K562 (cell line): Measurements from ENCODE around the gene HPF1. TPM values are rescaled to one million over a fixed set of nuclear protein-coding genes. Genes with fewer than 3 reads are reported as not detected.

Source experiments
- ATAC-seq: fragments of 200-7000 bp; cut with Tn5 transposase; 3 replicates; pipeline ENCODE4 v1.9.1; 2020; ENCODE audit warnings: moderate library complexity
- BruUV-seq: library from RNA; stranded (reverse); fragments of 400-500 nt; replicated peaks from 2 replicates; lab custom pipeline; 2021; lab: Mats Ljungman, UMichigan
- CTCF ChIA-PET: fragments of 300-600 bp; formaldehyde crosslinking; extraction: SDS; loops from one replicate; lab custom pipeline; 2021; ENCODE audit warnings: low intra/inter-chr PET ratio; lab: Yijun Ruan, JAX
- POLR2A ChIA-PET: fragments of 300-600, 350-650 bp; sonication (Branson Sonifier 250); formaldehyde crosslinking; extraction: SDS; loops from one replicate; lab custom pipeline; 2021; ENCODE audit warnings: antibody characterized with exemption, inconsistent platforms; lab: Yijun Ruan, JAX
- DNase-seq, 4 experiments: peaks; one replicate each; pipeline versions ENCODE4 v3.0.0 to v3.0.0-alpha.2; 2011 to 2018; ENCODE audit warnings: low spot score in 3 of 4, mixed read lengths in 3 of 4; ENCODE audit errors: extremely low read depth in 1 of 4
- FAIRE-seq: peaks from 2 replicates; lab custom pipeline; 2011; peaks lifted over from hg19 to GRCh38; lab: Jason Lieb, UNC
- H2AFZ ChIP-seq: 2 replicates; pipeline ENCODE4 v1.6.0; 2011; ENCODE audit warnings: low read depth, low read length, control low read depth, inconsistent platforms
- H3K27ac ChIP-seq: fragments of 200-600 bp; 3 replicates; pipeline ENCODE4 v1.8.0; 2011; ENCODE audit warnings: low read depth, mild to moderate bottlenecking, control low read depth, inconsistent platforms, low read length, moderate library complexity, mixed read lengths; ENCODE audit errors: extremely low read depth
- H3K27me3 ChIP-seq, 2 experiments: fragments of 300-600 bp in 1 of 2; 2 replicates in 1 of 2; 3 replicates in 1 of 2; pipeline versions ENCODE4 v1.6.0 to v1.8.0; 2011; ENCODE audit warnings: inconsistent platforms in 2 of 2, low read length in 2 of 2, mild to moderate bottlenecking in 1 of 2, mixed read lengths in 1 of 2, moderate library complexity in 1 of 2; ENCODE audit not compliant: control insufficient read depth in 2 of 2, insufficient read depth in 2 of 2
- H3K36me3 ChIP-seq: fragments of 300-600 bp; 3 replicates; pipeline ENCODE4 v1.8.0; 2011; ENCODE audit warnings: mild to moderate bottlenecking, low read length, inconsistent platforms; ENCODE audit not compliant: control insufficient read depth, insufficient read depth
- H3K4me1 ChIP-seq, 2 experiments: fragments of 200-600 bp in 1 of 2; replicated peaks in 1 of 2; 2 replicates in 1 of 2; 3 replicates in 1 of 2; pipeline versions ENCODE4 v1.5.1 to v1.8.0; 2011; ENCODE audit warnings: inconsistent platforms in 2 of 2, low read length in 2 of 2, mild to moderate bottlenecking in 1 of 2, mixed read lengths in 1 of 2, moderate library complexity in 1 of 2; ENCODE audit not compliant: control insufficient read depth in 2 of 2, insufficient read depth in 2 of 2
- H3K4me2 ChIP-seq: 2 replicates; pipeline ENCODE4 v1.6.1; 2011; ENCODE audit warnings: low read length, control low read depth, inconsistent platforms, mixed read lengths; ENCODE audit not compliant: insufficient read depth
- H3K4me3 ChIP-seq: fragments of 200-600 bp; sonication (generic), shearing (Covaris generic); 2 replicates; pipeline ENCODE4 v1.5.1; 2016; ENCODE audit warnings: control low read depth, inconsistent platforms
- H3K79me2 ChIP-seq: fragments of 200-600 bp; 3 replicates; pipeline ENCODE4 v1.8.0; 2011; ENCODE audit warnings: low read length, inconsistent platforms; ENCODE audit not compliant: control insufficient read depth, insufficient read depth
- H3K9ac ChIP-seq, 2 experiments: 2 replicates each; pipeline versions ENCODE4 v1.6.0 to v1.6.1; 2011; ENCODE audit warnings: low read depth in 2 of 2, low read length in 2 of 2, control low read depth in 1 of 2, inconsistent platforms in 1 of 2, mild to moderate bottlenecking in 1 of 2, mixed read lengths in 1 of 2; ENCODE audit not compliant: insufficient read depth in 1 of 2
- H3K9me1 ChIP-seq: one replicate; pipeline ENCODE4 v1.6.0; 2011; ENCODE audit warnings: inconsistent platforms, mild to moderate bottlenecking, low read length, moderate library complexity; ENCODE audit not compliant: control insufficient read depth, insufficient read depth
- H3K9me3 ChIP-seq: replicated peaks from 2 replicates; pipeline ENCODE4 v1.5.1; 2011; ENCODE audit warnings: low read depth, low read length, inconsistent platforms; ENCODE audit not compliant: control insufficient read depth, insufficient read depth
- H4K20me1 ChIP-seq: replicated peaks from 2 replicates; pipeline ENCODE4 v1.6.1; 2011; ENCODE audit warnings: low read length, inconsistent platforms, mixed read lengths; ENCODE audit not compliant: control insufficient read depth, insufficient read depth
- EHMT2 ChIP-seq: fragments of 450-650 bp; IDR thresholded peaks from 2 replicates; pipeline ENCODE4 v1.6.1; 2018; ENCODE audit warnings: antibody characterized with exemption
- FOXA1 ChIP-seq: fragments of 450-650 bp; IDR thresholded peaks from 2 replicates; pipeline ENCODE4 v1.6.1; 2016; ENCODE audit warnings: mild to moderate bottlenecking, borderline replicate concordance
- HDAC2 ChIP-seq: fragments of 450-650 bp; IDR thresholded peaks from 2 replicates; pipeline ENCODE4 v1.6.1; 2016; ENCODE audit warnings: mild to moderate bottlenecking
- SIX5 ChIP-seq, 2 experiments: IDR thresholded peaks; 2 replicates each; pipeline ENCODE4 v1.6.1; 2011; ENCODE audit warnings: low read length in 2 of 2, borderline replicate concordance in 1 of 2, low read depth in 1 of 2, mild to moderate bottlenecking in 1 of 2, moderate library complexity in 1 of 2; ENCODE audit not compliant: insufficient read depth in 1 of 2
- TEAD2 ChIP-seq: fragments of 450-650 bp; IDR thresholded peaks from 2 replicates; pipeline ENCODE4 v1.6.1; 2016; ENCODE audit warnings: missing genetic modification characterization, control low read depth, missing compliant biosample characterization
- ZNF212 ChIP-seq: fragments of 450-650 bp; formaldehyde crosslinking; IDR thresholded peaks from 2 replicates; pipeline ENCODE4 v1.4.0; 2020; ENCODE audit warnings: mild to moderate bottlenecking
- ZNF584 ChIP-seq: fragments of 200-800 bp; sonication (Bioruptor generic); IDR thresholded peaks from 2 replicates; pipeline ENCODE4 v1.6.1; 2016; ENCODE audit warnings: low read depth, mild to moderate bottlenecking, missing genetic modification characterization, missing compliant biosample characterization
- WGBS: fragments of 100-300 bp; shearing (Covaris generic); methylation state at CpG from one replicate; pipeline ENCODE4 v1.1.6; 2016; ENCODE audit warnings: low coverage, mixed read lengths; ENCODE audit not compliant: insufficient coverage; ENCODE audit errors: missing lambda C conversion rate; 5-methylcytosine and 5-hydroxymethylcytosine counted together
- in situ Hi-C: fragments of 300-500 bp; cut with MboI; formaldehyde crosslinking; loops from 4 replicates; pipeline ENCODE4 v1.15.0; 2018; ENCODE audit warnings: inconsistent platforms, mixed read lengths
- intact Hi-C: fragments of 100-400 bp; cut with micrococcal nuclease; formaldehyde crosslinking; loops from 2 replicates; pipeline ENCODE4 v1.14.2; 2022
- polyA plus RNA-seq, 8 experiments: library from polyadenylated mRNA; depleted of rRNA in 4 of 8; stranded (reverse) in 5 of 8; unstranded in 3 of 8; fragments of >200 nt; fragmentation: Nextera tagmentation in 2 of 8; fragmentation: Illumina TruSeq in 1 of 8; extraction: Ambion mirVana in 2 of 8; extraction: Trizol in 1 of 8; gene quantifications; 2 replicates each; pipeline versions ENCODE4 v1.2.1 to v1.2.3, GENCODE V29; 2011 to 2014; ENCODE audit warnings: inconsistent platforms in 1 of 8, missing spikeins in 1 of 8
- total RNA-seq, 7 experiments: library from RNA; depleted of rRNA in 6 of 7; stranded (reverse); fragments of >200 nt in 6 of 7; fragmentation: Illumina TruSeq in 2 of 7; extraction: Trizol in 2 of 7; gene quantifications; 2 replicates each; pipeline versions ENCODE4 v1.2.1 to v1.2.3, GENCODE V29; 2011 to 2021; ENCODE audit warnings: low replicate concordance in 1 of 7
- TF ChIP-seq, protein P1 (sequence below): fragments of 450-650 bp; IDR thresholded peaks from 2 replicates; pipeline ENCODE4 v1.6.1; 2018; ENCODE audit warnings: mild to moderate bottlenecking, low read depth; ENCODE audit not compliant: partially characterized antibody
- TF ChIP-seq, protein P2 (sequence below): conservative IDR thresholded peaks from 2 replicates; pipeline ENCODE4 v1.6.1; 2011; ENCODE audit warnings: low read depth, mild to moderate bottlenecking, low read length; ENCODE audit not compliant: control insufficient read depth
- TF ChIP-seq, protein P3 (sequence below): IDR thresholded peaks from 3 replicates; pipeline ENCODE4 v1.6.1; 2011; ENCODE audit warnings: borderline replicate concordance, mild to moderate bottlenecking, moderate library complexity; ENCODE audit not compliant: insufficient read length; ENCODE audit errors: extremely low read depth

HPF1 gene
- total and polyA plus RNA-seq, 9 of the 15 experiments (the other 6 are each of a cell fraction or from before 2014, with no cell fraction given) = 21.2 to 89.4 (median 35.2) TPM

DNA sequence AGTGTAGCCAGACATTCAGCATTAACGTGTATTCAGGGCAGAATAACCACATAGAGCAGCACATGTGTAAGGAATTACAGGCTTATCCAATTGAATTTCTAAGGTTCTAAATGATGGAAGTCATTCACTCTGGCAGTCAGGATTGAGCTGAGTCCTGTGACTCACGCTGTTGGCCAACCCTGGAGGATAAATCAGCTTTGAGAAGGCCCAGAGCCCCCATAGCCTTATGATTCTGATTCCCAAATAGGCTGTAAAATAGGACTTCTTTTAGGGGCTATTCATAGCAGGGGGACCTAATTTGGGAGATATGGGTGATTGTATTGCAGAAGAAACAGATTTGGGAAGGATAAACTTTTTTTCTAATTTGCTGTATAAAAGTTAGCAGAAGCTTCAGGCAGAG, 8.1 kb upstream of the HPF1 start:
- H3K4me3 ChIP-seq = no peak overlapping the region
- 40% methylated on average over 2 of the region's 2 CpGs for WGBS
- H3K4me1 ChIP-seq = no peaks in the 10 kb centered on the region
- no peak for ATAC-seq
- H2AFZ ChIP-seq = no peak overlapping the region
- no peaks in the 10 kb centered on the region for H3K27me3 ChIP-seq
- intact Hi-C loops (no loop called here), in situ Hi-C loops (no loop called here)
- DNase-seq = no peak
- H3K9me1 ChIP-seq = no peaks in the 10 kb centered on the region
- ChIA-PET POLR2A (no interaction called here), CTCF (interaction anchor here (0.7 kb wide), 1 partner anchor 40 kb away, joined by 6 read pairs; no protein-coding TSS in a partner anchor)
- no peak overlapping the region for H3K27ac ChIP-seq
- TF ChIP-seq, protein P1, sequence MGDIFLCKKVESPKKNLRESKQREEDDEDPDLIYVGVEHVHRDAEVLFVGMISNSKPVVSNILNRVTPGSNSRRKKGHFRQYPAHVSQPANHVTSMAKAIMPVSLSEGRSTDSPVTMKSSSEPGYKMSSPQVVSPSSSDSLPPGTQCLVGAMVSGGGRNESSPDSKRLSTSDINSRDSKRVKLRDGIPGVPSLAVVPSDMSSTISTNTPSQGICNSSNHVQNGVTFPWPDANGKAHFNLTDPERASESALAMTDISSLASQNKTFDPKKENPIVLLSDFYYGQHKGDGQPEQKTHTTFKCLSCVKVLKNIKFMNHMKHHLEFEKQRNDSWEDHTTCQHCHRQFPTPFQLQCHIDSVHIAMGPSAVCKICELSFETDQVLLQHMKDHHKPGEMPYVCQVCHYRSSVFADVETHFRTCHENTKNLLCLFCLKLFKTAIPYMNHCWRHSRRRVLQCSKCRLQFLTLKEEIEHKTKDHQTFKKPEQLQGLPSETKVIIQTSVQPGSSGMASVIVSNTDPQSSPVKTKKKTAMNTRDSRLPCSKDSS = no peak
- TF ChIP-seq, protein P2, sequence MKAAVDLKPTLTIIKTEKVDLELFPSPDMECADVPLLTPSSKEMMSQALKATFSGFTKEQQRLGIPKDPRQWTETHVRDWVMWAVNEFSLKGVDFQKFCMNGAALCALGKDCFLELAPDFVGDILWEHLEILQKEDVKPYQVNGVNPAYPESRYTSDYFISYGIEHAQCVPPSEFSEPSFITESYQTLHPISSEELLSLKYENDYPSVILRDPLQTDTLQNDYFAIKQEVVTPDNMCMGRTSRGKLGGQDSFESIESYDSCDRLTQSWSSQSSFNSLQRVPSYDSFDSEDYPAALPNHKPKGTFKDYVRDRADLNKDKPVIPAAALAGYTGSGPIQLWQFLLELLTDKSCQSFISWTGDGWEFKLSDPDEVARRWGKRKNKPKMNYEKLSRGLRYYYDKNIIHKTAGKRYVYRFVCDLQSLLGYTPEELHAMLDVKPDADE = no peak
- no peak for TF ChIP-seq TEAD2 (tag)
- no peak for TF ChIP-seq FOXA1
- no peak for TF ChIP-seq HDAC2
- TF ChIP-seq SIX5 (IDR thresholded peaks at IDR 0.05; ENCODE audit: borderline replicate concordance in 1 of 2, insufficient read depth in 1 of 2, low read depth in 1 of 2, low read length in 2 of 2) = no peak
- TF ChIP-seq ZNF212 (CRISPR knock-in tag) = no peak
- TF ChIP-seq, protein P3, sequence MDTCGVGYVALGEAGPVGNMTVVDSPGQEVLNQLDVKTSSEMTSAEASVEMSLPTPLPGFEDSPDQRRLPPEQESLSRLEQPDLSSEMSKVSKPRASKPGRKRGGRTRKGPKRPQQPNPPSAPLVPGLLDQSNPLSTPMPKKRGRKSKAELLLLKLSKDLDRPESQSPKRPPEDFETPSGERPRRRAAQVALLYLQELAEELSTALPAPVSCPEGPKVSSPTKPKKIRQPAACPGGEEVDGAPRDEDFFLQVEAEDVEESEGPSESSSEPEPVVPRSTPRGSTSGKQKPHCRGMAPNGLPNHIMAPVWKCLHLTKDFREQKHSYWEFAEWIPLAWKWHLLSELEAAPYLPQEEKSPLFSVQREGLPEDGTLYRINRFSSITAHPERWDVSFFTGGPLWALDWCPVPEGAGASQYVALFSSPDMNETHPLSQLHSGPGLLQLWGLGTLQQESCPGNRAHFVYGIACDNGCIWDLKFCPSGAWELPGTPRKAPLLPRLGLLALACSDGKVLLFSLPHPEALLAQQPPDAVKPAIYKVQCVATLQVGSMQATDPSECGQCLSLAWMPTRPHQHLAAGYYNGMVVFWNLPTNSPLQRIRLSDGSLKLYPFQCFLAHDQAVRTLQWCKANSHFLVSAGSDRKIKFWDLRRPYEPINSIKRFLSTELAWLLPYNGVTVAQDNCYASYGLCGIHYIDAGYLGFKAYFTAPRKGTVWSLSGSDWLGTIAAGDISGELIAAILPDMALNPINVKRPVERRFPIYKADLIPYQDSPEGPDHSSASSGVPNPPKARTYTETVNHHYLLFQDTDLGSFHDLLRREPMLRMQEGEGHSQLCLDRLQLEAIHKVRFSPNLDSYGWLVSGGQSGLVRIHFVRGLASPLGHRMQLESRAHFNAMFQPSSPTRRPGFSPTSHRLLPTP = no peak
- no peak for TF ChIP-seq EHMT2
- no peak for TF ChIP-seq ZNF584 (CRISPR knock-in tag)
- FAIRE-seq = no peak
- H3K4me2 ChIP-seq = no peak overlapping the region
- H4K20me1 ChIP-seq = no peaks in the 10 kb centered on the region
- H3K36me3 ChIP-seq = no peaks in the 10 kb centered on the region
- H3K9ac ChIP-seq = no peak overlapping the region
- no peaks in the 10 kb centered on the region for H3K9me3 ChIP-seq
- H3K79me2 ChIP-seq = no peaks in the 10 kb centered on the region
- BruUV-seq = no TSS peak
